Measurements from ENCODE around the gene POLR1A. TPM values are rescaled to one million over a fixed set of nuclear protein-coding genes. Genes with fewer than 3 reads are reported as not detected.

Gene POLR1A
- total RNA-seq, 1 experiment from 2014 or later: 47.5 TPM

DNA sequence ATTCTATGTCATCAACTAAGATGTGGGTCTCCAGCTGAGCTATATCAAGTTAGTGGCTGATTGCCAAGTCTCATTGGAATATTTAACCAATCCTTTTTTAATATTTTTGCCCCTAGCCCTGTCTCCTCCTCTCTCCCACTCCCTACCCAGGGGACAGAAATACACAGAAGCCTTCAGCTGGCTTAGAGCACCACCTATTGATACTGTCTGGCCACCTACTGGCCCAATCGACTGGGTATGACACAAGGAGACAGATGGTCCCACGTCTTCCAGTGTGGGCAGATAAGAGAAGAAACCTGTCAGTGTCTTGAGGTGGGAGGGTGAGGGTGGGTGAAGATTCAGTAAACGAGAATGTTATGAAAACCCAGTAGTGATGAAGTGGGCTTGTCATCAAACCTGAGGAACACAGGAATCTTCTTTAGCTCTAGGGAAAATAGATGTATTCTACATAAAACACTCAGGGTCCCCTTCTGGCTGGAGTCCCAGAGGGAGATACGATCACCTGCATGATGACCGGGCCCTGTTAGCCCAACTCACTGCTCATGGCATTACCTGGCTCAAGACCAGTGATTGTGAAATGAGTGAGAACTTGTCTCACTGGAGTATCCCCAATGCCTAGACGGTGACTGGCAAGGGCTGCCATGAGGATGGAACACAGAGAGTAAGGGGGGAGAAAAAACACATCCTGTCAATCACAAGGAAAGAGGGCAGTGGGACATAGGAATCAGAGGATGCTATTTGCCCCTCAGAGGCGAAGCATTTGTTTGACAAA lies 26.7 kb downstream of the POLR1A start:
- peaks cover 61% of the 10 kb centered on the region for H3K36me3 Mint-ChIP-seq
- POLR2A ChIA-PET: no interaction called here
- no peak overlapping the region for H3K27ac Mint-ChIP-seq
- H3K4me1 Mint-ChIP-seq: no peaks in the 10 kb centered on the region
- DNase-seq (ENCODE audit: low spot score): no peak
- no peaks in the 10 kb centered on the region for H3K9me3 Mint-ChIP-seq
- H3K4me3 Mint-ChIP-seq: no peak overlapping the region
- TF ChIP-seq ERG (CRISPR knock-in tag; IDR thresholded peaks at IDR 0.05) (no peak), RORB (CRISPR knock-in tag; IDR thresholded peaks at IDR 0.05) (no peak), KAT7 (CRISPR knock-in tag; IDR thresholded peaks at IDR 0.05; ENCODE audit: borderline replicate concordance) (no peak), ZNF532 (CRISPR knock-in tag; IDR thresholded peaks at IDR 0.05; ENCODE audit: borderline replicate concordance) (no peak)
- CTCF ChIA-PET: interaction anchor here (0.6 to 4.9 kb wide), 8 partner anchors 9 to 252 kb away, joined by 3 to 60 read pairs (median 4); partner anchors contain the start of genes POLR1A, PTCD3 and ST3GAL5
- no peak for ATAC-seq
- H3K27me3 Mint-ChIP-seq (ENCODE audit: low read depth): no peaks in the 10 kb centered on the region

- POLR2A ChIA-PET: no interaction called here
Observed at GRCh38 chr2:86075886-86076285, 29.8 kb downstream of the POLR1A start.

DNA sequence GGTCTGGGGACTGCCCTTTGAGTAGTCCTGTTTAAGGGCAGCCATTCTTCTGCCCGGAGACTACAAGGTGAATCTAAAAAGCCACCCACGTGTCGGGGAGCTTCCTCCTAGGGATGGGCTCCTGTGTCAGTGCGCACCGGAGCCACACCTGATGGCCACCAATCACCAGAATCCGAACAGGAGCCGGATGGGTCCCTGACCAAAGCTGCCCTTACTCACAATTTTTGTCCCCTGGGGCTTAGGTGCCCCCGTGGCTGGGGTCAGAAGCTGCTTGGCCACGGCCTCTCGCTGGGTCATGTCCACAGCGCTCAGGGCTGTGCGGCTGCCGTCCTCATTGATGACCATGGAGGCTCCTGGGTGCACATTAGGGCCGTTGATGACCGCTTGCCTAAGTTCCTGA lies 30.9 kb downstream of the POLR1A start:
- Mint-ChIP-seq H3K4me3 (no peak overlapping the region), H3K27me3 (ENCODE audit: low read depth) (no peaks in the 10 kb centered on the region), H3K36me3 (peaks cover 67% of the 10 kb centered on the region), H3K27ac (no peak overlapping the region), H3K9me3 (no peaks in the 10 kb centered on the region), H3K4me1 (no peaks in the 10 kb centered on the region)
- POLR2A ChIA-PET: no interaction called here
- ATAC-seq (no peak), DNase-seq (ENCODE audit: low spot score) (no peak)
- CTCF ChIA-PET: no interaction called here
- no peak for TF ChIP-seq MYBL2 (CRISPR knock-in tag; IDR thresholded peaks at IDR 0.05)

More at GRCh38 chr2:86075886-86076285, 29.8 kb downstream of the POLR1A start:
- Mint-ChIP-seq H3K4me1 (no peaks in the 10 kb centered on the region), H3K9me3 (no peaks in the 10 kb centered on the region), H3K4me3 (no peak overlapping the region), H3K27me3 (ENCODE audit: low read depth) (no peaks in the 10 kb centered on the region), H3K27ac (no peak overlapping the region), H3K36me3 (peaks cover 63% of the 10 kb centered on the region)
- CTCF ChIA-PET: no interaction called here
- DNase-seq (ENCODE audit: low spot score) (no peak), ATAC-seq (no peak)
- TF ChIP-seq STAT6 (CRISPR knock-in tag; conservative IDR thresholded peaks at IDR 0.05; ENCODE audit: low read depth): no peak

GRCh38 chr2:86074256-86074655 lies 31.4 kb downstream of the POLR1A start:
- no peak overlapping the region for H3K4me3 Mint-ChIP-seq
- H3K36me3 Mint-ChIP-seq: peaks cover 70% of the 10 kb centered on the region
- no peaks in the 10 kb centered on the region for H3K9me3 Mint-ChIP-seq
- H3K27ac Mint-ChIP-seq: no peak overlapping the region
- ChIA-PET POLR2A (no interaction called here), CTCF (no interaction called here)
- H3K4me1 Mint-ChIP-seq: no peaks in the 10 kb centered on the region
- DNase-seq (ENCODE audit: low spot score) (no peak), ATAC-seq (no peak)
- no peak for TF ChIP-seq TP53 (CRISPR knock-in tag; IDR thresholded peaks at IDR 0.05)
- 0 out of 2 replicates have a peak, but pooled peaks have one; percentile 63 for TF ChIP-seq ZNF317 (CRISPR knock-in tag; IDR thresholded peaks at IDR 0.05; ENCODE audit: borderline replicate concordance, low read depth)
- H3K27me3 Mint-ChIP-seq (ENCODE audit: low read depth): no peaks in the 10 kb centered on the region
